ENCODE measurements around the gene GYS2.

DNA sequence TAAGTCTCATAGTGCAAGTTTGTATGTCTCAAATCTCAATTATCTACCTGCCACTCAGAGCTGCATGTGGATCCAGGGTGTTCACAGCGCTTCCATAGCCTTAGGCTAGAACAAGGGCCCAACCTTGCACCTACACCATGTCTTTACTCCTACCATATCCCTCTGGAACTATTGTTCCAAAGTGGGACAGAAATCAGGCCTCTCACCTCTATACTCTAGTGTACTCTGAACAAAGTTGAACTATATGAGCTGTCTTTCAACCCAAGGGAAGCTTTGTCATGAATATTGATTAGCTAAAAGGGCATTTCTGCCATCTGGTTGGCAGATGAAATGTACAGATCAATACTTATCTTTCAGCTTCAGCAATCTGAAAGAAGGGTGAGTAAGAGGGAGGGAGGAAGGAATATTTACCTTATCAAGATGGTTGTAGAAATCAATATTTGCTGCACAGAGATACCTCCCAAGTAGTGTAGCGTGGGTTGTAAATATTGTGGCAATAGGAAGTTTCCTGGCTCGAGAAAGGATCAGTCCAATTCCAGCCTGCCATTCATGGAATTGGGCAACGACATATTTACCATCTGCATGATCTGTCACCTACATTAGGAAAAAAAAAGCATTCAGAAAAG, 30.8 kb downstream of the GYS2 start:
- TF ChIP-seq POLR2A (IDR thresholded peaks at IDR 0.05; ENCODE audit: low read depth, low read length) (no peak), POLR2AphosphoS5 (IDR thresholded peaks at IDR 0.05; ENCODE audit: low read depth, low read length) (no peak)

Measured in GM12891 (cell line).